NCI-H1436 treated with DMSO at 0.1 percent for 48 hours (cell line): ENCODE data around the gene SLC35E2B.
"Not testable (repeated sequence)": the region's sequence is repeated elsewhere in the genome, so short reads cannot be mapped to it uniquely, and the experiment has no call there.

Source experiments
- DNase-seq: peaks from one replicate; lab custom pipeline; 2025; lab: John Stamatoyannopoulos, UW

Gene SLC35E2B

GRCh38 chr1:1674806-1675205, 17.8 kb downstream of the SLC35E2B start:
- DNase-seq = not testable (repeated sequence)

DNA sequence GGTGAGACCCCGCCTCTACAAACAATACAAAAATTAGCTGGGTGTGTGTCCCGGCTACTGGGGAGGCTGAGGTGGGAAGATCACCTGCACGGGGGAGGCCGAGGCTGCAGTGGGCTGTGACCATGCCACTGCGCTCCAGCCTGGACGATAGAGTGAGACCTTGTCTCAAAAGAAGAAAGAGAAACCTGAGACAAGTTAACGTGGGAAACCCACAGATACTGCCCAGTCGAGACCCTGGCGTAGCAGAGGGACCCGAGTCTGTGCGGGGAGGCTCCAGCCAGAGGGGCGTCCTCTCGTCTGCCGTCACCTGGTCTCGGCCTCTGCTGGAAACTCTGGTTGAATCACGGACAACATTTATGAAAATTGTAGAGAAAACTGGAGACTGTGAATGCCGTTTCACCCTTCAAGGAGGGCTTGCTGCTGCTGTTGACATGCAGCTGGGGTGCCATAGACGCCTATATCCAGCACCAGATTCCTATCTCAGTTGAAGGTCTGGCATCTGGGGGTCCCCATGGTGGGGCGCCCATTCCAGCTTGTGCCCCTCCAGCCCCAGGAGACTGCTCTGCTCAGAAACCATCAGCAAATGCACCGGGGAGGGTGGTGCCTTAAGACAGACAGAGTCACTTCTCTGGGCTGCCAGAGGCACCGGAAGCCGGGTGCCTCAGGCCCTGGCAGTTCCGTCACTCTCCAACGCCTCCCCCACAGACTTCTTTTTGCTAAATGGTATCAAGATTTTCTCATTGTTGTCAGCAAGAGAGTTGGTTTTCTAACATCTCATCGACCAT, 20.2 kb downstream of the SLC35E2B start:
- no peak for DNase-seq

GRCh38 chr1:1671365-1672119, 21.1 kb downstream of the SLC35E2B start:
- no peak for DNase-seq

DNA sequence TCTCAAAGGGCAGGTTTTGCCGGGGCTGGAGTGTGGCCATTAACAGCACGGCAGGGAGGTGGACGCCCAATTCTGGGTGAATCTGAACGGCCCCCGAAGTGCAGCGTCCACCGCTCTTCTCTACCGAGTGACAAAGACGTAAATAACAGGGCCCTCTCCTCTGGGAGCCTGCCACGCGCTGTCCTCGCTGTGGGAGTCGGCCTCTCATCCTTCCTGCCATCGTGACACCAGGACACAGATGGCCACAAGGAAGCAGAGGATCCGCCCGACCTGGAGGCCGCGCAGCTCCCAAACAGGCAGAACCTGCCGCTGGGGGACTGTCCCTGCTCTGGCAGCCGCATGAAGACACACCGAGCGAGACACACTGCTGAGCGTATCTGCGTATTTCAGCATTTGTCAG, 21.7 kb downstream of the SLC35E2B start:
- DNase-seq = no peak

DNA sequence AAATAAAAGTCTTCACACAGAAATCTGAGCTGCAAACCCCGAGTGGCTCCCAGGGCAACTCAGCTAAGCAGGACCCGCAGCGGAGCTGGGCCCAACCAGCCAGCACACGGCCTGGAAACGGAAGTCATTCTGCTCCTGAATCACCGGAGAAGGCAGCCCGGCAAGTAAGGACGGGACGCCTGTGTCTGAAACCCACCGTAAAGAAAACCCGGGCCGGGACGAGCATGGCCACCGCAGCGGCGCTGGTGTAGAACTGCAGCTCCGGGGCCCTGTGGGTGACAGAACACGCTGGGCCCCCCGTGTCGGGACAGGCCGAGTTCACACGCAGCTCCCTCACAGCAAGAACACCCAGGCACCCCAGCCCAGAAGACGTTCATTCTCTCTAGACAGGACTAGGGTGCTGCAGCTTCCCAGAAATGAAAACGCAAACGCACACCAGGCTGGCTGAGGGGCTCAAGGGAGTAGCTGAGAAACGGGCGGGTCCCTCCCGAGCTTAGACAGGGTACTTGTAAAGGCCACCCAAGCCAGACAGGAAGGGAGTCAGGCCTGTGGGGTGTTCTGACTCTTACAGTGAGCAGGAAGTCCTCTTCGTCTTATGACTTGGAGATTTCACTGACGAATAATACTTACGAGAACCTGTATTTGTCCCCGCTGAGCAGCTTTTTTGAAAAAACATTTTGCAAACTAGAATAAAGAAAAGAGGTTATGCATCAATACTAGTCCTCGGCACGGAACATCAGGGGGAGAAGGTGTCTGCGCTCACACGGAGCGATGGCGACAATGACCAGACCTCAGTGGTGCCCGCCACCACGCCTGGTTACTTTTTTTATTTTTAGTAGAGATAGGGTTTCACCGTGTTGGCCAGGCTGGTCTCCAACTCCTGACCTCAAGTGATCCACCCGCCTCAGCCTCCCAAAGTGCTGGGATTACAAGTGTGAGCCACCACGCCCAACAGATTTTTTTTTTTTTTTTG, 22.8 kb downstream of the SLC35E2B start:
- DNase-seq = no peak

- DNase-seq = no peak
Measured at GRCh38 chr1:1666526-1666925, 26.1 kb downstream of the SLC35E2B start.

DNA sequence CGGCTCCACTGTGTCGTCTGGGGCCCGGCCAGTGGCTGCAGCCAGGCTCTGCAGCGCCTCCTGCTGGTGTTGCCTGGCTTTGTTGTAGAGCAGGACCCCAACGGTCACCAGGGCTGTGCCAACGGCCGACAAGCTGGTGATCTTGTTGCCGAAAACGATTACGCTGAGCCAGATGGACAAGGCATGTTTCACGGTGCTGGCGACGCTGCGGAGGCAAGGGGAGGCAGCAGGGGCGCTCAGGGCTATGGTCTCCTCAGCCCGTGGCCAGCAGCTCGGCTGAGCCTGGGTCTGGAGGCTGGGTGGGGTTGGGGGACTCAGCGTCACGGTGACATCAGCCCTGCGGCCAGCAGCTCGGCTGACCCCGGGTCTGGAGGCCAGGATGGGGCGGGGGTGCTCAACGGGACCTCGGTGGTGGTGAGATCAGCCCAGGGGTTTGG, 26.8 kb downstream of the SLC35E2B start:
- no peak for DNase-seq

- no peak for DNase-seq
Measured at GRCh38 chr1:1664941-1665814, 27.4 kb downstream of the SLC35E2B start.

- not testable (repeated sequence) for DNase-seq
Measured at GRCh38 chr1:1664318-1664717, 28.3 kb downstream of the SLC35E2B start.

DNA sequence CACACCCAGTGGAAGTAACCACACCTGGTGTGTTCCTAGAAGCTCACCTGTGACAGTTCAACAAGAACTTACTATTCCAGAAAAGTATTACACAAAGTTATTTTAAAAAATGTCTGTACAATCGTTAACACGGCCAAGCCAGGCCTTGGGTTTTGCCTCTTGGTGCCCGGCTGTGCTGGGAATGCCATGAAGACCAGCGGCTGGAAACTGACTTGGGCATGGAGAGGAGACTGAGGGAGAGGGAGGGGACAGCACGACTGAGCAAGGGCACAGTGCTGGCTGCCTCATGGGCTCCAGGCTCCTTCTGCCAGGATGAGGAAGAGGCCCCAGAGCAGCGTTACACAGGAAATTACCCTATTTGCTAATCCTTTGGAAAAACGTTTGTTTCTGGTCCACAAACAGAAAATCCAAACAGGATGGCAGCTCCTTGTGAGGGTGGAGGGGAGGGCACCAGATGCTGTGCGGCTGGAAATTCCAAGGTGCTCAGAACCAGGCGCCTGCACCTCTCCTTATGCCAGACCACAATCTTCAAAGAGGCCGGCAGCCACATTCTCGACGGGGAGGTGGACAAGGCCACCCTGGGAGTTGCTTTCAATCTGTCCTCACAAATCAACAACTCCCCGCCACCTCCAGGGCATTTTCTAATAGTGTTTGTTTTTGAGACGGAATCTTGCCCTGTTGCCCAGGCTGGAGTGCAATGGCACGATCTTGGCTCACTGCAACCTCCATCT, 29.6 kb downstream of the SLC35E2B start:
- DNase-seq = not testable (repeated sequence)

DNA sequence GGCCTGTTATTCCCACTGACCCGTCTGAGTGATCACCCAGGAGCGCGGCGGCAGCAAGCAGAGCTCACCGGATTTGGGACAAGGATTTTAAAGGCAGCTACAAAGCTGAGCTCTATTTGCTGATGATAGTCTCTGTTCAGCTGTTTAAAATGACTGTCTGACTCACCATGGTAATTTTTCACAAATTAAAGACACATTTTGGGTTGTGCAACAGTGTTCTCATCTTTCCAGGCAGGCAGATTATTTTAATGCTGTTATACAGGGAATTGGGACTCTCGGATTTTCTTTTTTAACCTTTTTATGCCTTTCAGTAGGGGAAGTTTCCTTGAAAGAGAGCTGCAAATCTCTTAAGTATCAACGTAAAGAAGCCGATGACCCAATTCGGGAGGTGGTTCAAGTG, 30.2 kb downstream of the SLC35E2B start:
- DNase-seq = not testable (repeated sequence)

GRCh38 chr1:1658583-1659549, 33.7 kb downstream of the SLC35E2B start, which contains the start of gene CDK11B:
TSS of gene CDK11B (minus strand) at chr1:1659004. CDS start at chr1:1657485, 1,519 bp downstream.
- DNase-seq = peak; percentile 62

- DNase-seq = not testable (repeated sequence)
Measured at GRCh38 chr1:1648265-1648664, 44.3 kb downstream of the SLC35E2B start.

DNA sequence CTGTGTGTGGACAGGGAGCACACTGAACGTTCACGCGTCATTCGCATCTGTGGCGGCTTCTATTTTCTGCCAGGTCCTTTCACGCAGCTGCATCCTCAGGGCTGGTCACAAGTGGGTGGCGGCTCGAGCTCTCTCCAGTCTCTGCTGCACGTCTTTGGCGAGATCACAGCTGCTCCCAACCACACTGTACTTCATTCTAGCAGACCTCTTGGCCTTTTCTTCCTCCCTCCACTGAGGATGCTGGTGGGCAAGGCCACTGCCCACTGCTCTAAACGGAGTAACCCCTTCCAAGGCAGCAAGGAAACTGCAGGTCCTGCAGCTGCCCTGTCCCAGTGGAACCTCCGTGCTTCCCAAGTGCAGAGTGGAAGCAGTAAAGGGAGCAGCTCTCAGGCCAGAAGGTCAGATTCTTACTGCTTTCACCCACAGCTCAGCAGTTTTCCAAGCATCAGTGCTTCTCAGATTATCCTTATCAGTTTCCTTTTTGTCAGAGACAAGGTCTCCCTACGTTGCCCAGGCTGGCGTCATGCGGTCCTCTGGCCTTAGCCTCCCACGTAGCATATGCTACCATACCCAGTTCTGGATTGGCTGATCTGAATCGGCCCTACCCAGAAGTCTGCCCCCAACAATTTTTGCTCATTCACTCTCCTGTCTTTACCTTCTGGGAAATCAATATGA, 44.9 kb downstream of the SLC35E2B start:
- not testable (repeated sequence) for DNase-seq

DNA sequence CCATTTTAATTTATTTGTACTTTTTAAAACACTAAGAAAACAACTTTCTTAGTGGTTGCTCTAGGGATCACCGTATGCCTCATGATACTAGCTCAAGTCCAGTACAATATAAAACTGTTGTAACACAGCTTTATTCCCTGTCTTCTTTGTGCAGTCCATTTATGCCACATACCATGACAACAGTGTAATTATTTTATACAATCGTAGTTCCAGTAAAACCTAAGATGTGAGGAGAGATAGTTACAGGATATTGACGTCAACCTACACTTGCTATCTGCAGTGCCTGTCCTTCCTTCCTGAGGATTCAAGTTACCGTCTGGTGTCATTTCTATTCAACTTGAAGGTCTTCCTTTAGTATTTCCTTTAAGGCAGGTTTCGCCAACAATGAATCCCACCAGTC, 46.3 kb downstream of the SLC35E2B start:
- DNase-seq = not testable (repeated sequence)

DNA sequence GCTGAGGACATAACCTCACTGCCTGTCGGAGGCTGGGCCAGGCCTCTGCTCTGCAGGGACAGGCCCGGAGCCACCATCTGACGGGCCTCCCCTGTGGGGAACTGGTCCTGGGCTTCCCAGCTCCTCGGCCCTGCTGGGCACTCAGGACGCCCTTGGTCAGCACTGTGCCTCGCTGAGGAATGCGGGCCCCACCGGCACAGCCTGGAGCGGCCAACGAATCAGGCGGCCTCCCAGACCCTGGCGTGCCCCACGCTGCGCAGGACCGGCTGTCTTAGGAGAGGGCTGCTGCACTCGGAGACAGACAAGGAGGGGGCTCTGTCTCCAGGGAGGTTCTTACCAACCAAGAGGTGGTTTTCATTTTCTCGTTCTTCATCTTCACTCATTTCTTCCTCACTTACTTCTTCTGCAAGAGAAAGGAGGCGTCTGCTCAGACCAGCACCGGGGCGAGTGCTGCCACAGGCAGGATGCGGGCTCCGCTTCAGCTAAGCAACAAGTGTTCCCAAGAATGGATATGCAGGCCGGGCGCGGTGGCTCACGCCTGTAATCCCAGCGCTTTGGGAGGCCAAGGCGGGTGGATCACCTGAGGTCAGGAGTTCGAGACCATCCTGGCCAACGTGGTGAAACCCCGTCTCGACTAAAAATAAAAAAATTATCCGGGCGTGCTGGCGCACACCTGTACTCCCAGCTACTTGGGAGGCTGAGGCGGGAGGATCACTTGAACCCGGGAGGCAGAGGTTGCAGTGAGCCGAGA, 51.7 kb downstream of the SLC35E2B start:
- not testable (repeated sequence) for DNase-seq

- not testable (repeated sequence) for DNase-seq
Measured at GRCh38 chr1:1640081-1640480, 52.5 kb downstream of the SLC35E2B start.

DNA sequence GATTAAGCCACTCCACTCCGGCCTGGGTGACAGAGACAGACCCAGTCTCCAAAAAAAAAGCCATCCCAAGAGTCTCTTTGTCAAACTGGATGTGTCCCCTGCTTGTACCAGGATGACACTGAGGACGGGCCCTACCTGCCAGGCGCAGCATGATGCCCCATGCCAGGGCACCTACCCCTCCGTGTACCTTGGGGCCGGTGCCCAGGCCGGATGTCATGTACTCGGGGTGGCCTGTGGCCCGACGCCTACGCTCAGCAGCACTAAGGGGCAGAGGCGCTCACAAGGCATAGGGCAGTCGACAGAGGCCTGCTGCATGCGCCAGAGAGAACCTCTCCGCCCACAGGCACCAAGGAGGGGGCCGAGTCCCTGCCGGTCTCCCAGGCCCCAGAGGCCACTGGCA, 53.2 kb downstream of the SLC35E2B start:
- not testable (repeated sequence) for DNase-seq
